HG03565 (cell line): ENCODE data around the gene POMC.
"Not testable (repeated sequence)": the region's sequence is repeated elsewhere in the genome, so short reads cannot be mapped to it uniquely, and the experiment has no call there.

ENCODE experiments used
- ATAC-seq: cut with Tn5 transposase; IDR thresholded peaks from one replicate; pipeline ENCODE4 v1.9.1; 2021; ENCODE audit warnings: mild to moderate bottlenecking, moderate library complexity; ENCODE audit not compliant: unreplicated experiment

The POMC gene

GRCh38 chr2:25168256-25169072, at the start of gene POMC:
TSS of gene POMC (minus strand) at chr2:25168580. CDS start at chr2:25164772, 3,808 bp downstream.
- no peak for ATAC-seq

GRCh38 chr2:25218100-25218499, 49.7 kb upstream of the POMC start:
- ATAC-seq, result no peak

DNA sequence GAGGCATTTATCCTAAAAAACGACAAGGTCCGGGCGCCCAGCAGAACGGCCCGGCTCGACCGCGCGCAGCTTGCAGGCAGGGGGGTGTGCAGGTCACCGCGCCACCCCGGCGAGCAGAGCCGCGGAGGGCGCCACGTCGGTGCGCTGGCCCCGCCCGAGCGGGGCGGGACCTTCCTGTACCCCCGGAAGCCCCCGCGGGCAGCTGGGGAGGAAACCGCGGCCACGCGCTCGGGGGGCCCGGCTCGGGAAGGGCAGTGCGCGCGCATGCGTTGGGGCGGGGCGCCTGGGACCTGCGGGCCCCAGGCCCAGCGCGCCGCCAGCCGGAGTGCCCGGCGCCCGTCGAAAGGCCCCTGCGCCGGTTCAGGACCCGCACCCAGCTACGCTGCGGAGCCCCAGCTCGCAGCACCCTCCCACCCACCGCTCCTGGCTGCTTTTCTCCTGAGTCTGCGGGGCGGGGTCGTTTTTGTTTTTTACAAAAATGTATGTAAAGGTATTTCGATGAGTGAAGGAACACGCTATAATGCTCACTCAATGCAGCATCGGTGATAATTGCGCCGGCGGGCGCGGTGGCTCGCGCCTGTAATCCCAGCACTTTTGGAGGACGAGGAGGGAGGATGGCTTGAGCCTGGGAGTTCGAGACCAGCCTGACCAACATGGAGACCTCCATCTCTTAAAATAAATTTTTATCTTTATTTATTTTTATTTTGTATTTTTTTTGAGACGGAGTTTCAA, 47.7 kb upstream of the POMC start:
- peak; percentile 77 for ATAC-seq

GRCh38 chr2:25215232-25215631, 46.9 kb upstream of the POMC start:
- ATAC-seq, result no peak

DNA sequence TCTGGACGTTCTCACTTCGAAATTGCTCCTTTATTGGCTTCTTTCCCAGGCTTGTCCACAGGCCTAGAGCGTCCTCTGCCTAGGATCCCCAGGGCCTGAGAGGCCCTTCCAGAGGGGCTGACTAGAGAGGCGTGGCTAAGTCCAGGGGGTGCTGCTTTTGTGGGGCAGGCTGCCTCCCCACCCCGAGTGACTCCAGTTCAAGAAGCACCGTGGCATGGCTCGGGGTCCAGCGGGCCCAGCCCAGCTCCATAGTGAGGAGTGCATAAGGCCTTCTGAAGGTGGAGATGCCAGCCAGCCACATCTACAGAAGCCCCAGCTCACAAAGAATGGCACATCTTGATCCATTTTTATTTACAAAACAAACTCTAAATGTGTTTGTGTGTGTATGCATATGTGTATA, 44.8 kb upstream of the POMC start:
- ATAC-seq, result no peak

DNA sequence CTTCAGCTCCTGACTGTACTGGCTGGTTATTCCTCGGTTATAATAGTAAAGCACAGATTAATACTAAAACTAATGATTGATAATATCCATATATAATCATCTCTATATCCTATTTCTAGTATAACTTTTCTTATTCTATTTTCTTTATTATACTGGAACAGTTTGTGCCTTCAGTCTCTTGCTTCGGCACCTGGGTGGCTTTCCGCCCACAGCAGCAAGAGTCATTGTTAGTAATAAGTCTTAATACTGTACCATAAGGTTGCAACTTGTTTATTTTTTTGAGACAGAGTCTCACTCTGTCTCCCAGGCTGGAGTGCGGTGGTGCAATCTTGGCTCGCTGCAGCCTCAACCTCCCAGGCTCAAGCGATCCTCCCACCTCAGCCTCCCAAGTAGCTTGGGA, 42.5 kb upstream of the POMC start:
- ATAC-seq, result not testable (repeated sequence)

DNA sequence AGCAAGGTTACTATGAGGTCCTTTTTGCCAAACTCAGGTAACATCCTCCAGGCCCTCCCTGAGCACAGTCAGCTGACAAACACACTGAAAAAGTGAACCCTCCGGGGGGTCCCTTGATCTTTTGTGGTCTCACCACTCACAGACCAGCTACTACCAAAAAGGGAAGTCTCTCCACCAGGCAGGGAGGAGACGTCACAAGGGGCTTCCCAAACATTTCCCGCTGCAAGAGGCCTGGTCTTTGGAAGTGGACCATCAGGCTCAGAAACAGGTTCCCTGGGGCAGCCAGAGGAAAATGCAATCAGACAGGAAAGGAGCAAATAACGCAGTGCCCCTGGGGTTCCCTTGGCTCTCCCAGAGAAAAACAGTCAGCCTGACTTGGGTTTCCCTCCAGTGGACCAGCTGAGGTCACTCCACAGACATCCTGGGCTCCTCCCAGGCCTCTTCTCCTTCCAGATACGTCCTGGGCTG, 38.7 kb upstream of the POMC start:
- no peak for ATAC-seq

DNA sequence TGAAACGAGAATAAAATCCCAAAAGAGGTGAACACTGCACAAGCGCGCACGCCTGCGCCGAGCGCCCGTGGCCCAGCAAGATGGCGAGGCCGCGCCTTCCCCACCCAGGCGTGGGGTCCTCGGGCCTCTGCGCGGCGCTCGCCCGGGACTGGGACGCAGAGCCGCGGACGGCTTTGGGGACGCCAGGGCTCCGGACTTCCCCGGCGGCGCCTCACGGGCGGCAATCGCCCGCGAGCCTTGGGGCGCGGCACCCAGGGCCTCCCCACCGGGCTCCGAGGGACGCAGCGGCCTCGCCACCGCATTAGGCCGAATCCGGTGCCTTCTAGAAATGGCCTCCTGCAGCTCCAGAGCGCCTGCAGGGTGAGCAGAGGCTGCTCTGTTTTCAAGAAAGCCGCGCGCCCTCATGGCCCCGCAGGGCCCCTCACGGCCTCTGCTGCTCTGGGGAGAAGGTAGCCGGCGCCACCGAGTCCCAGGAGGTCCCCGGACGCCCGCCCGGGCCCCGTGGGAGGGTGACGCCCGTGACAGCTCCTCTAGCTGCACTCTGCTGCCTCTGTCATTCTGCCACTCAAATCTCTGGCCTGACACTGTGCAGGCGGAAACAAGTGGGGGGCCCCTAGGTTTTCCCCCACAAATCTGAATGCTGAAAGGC, 35.9 kb upstream of the POMC start:
- ATAC-seq, result no peak

DNA sequence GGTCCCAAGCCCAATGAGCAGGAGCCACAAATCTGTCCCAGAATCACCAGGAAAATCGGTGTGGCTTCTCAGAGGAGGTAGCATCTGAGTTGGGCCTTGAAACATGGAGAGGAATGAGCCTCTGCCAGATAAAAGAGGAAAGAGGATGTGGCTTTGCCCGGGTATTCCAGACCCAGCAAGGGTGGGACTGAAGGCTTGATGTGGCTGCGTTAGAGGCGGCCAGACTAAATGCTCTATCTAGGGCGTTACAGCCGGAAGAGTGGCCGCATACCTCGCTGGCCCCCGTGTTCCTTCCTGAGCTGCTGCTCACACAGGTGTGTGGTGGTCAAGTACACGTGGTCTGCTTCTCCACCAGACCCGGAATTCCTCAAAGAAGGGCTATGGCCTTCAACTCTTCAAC, 33.9 kb upstream of the POMC start:
- ATAC-seq, result no peak

GRCh38 chr2:25201794-25202193, 33.4 kb upstream of the POMC start:
- no peak for ATAC-seq

DNA sequence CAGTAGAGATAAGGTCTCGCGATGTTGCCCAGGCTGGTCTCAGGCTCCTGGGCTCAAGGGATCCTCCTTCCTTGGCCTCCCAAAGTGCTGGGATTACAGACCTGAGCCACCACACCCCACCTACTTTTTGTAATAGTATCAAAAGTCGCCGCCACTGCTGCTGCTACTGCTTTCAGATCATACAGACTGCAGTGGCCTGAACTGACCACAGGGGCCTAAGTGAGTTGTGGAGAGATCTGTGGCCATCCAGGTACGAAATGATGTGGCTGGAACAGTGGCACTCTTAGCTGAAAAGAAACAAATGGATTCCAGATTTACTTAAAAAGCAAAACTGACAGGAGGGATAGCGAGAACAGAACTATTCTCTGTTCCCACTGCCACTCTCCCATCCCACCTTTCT, 32.9 kb upstream of the POMC start:
- ATAC-seq, result no peak

- ATAC-seq, result no peak
Measured at GRCh38 chr2:25198576-25198975, 30.2 kb upstream of the POMC start.

GRCh38 chr2:25198209-25198525, 29.8 kb upstream of the POMC start:
- ATAC-seq, result no peak

DNA sequence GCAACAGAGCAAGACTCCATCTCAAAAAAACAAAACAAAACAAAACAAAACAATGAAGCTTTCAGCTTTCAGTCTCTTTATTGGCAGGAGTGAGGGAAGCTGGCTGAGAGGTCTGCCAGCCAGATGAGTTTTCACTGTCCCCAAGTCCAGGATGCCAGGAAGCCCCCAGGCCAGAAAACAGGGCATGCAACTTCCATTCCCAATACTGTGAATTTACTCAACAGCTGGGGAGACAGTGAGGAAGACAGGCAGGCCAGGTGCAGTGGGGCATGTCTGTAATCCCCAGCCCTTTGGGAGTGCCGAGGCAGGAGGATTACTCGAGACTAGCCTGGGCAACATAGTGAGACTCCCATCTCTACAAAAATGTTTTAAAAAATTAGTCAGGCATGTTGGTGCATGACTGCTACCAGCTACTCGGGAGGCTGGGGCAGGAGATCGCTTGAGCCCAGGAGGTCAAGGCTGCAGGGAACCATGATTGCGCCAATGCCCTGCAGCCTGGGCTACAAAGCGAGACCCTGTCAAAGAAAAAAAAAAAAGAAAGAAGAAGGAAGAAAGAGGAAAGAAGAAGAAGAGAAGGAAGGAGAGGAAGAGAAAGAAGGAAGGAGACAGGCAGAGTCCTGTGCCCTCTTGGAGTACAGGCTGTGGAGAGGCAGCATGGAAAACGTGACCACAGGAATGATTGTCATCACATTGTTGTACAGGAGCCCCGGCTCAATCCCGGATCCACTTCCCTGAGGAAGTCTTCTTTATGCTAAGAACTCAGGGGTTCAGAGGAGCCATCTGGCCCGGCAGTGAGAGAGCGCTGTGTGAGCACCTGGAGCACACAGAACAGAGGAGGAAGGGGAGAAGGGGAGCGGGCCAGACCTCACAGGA, 29.2 kb upstream of the POMC start:
- no peak for ATAC-seq

DNA sequence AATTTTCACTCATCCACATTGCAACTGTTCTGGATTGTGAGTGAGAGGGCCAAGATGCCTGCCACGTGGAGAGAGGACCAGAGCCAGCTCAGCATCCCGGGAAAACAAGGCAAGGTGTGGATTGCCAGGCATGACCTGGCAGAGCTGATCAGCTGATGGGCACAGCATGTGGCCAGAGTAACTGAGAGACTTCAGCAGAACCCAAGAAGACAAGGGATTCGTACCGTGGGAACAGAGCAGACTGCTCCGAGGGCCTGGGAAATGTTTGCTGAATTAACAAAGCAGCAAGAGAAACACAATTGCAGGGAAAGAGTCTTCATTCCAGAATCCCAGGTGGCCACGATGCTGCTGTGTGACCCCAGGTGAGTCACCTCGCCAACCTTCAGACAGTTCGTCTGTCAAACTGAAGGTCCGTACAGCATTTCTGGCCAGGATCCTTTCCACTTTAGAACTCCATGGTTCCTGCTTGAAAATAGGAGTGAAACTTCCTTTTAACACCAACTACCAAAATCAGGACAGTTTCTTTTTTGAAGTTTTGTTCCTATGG, 26.3 kb upstream of the POMC start:
- ATAC-seq, result no peak

DNA sequence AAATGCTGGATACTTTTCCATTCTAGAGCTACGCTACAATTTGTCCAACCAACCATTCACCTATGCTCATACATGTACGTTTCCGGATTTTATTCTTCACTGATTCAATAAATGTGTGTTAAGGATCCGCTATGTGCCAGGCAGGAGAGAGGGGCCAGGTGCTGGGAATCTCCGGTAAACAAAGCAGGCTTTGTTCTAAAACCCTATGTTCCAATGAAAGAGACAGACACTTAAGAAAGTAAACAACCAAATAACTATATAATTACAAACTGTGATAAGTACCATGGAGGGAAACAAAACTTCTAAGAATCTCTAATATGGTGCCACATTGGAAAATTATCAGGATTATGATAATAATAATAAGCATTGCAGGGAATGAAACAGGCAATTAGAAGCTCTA, 22.2 kb upstream of the POMC start:
- no peak for ATAC-seq

DNA sequence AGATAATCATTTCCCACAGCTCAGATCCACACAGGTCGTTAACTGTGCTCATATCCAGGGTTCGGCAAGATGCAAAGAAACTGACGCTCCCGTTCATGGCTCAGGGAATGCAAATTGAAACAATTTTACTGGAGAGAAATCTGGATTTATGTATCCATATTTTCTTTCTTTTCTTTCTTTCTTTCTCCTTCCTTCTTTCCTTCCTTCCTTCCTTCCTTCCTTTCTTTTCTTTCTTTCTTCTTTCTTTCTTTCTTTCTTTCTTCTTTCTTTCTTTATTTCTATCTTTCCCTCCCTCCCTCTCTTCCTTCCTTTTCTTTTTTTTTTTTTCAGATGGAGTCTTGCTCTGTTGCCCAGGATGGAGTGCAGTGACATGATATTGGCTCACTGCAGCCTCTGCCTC, 20.0 kb upstream of the POMC start:
- no peak for ATAC-seq

DNA sequence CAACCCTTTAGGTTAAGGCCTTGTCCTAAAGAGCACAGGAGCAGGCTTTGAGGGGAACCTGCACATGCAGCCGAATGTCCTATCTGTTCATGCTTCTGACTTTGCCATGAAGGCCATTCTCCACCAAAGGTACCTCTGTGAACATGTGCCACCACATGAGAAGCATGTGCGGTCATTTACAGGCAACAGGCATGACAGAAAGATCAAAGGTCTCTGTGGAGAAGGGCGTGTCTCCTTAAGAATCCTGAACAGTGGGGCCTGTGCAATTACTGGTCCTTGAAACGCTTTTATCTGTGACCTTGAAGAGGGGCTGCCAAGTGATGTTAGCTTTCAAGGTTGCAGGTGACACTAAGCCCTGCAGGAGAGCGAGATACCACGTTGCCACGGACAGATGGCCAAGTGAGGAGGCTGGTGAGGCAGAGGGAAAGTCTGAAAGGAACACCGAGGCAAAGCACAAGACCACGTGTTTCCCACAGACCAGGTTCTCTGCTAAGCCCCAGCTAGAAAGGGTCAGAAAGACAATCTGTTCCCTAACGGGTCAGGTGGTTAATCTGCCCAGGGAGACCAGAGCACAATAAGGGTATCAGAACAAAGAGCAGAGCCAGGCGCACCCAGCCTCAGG, 19.5 kb upstream of the POMC start:
- no peak for ATAC-seq

GRCh38 chr2:25184254-25184653, 15.9 kb upstream of the POMC start:
- ATAC-seq, result no peak

- ATAC-seq, result no peak
Measured at GRCh38 chr2:25178976-25179375, 10.6 kb upstream of the POMC start.
